ENCODE measurements around the gene ZNF488. TPM values are rescaled to one million over a fixed set of nuclear protein-coding genes. Genes with fewer than 3 reads are reported as not detected.

ZNF488 gene
- total RNA-seq, 4 donors from 2014 or later, result 0.59 to 1.1 (median 1.0) TPM; not detected in 1

- H3K9me3 ChIP-seq, result no peaks in the 10 kb centered on the region
- no peak overlapping the region for H3K27ac ChIP-seq
- H3K4me1 ChIP-seq, result no peaks in the 10 kb centered on the region
- H3K27me3 ChIP-seq, result no peaks in the 10 kb centered on the region
- no peaks in the 10 kb centered on the region for H3K36me3 ChIP-seq
- TF ChIP-seq CTCF (IDR thresholded peaks at IDR 0.05) (no peak), EP300 (IDR thresholded peaks at IDR 0.05) (no peak), POLR2A (IDR thresholded peaks at IDR 0.05) (no peak)
- no peak overlapping the region for H3K4me3 ChIP-seq
- 70 to 76% methylated on average over 15 of the region's 15 CpGs for WGBS, 2 donors
- DNase-seq (ENCODE audit: low spot score in 2 of 2), result no peak
These were observed 47.5 kb downstream of the ZNF488 start for GRCh38 chr10:47336387-47337134.

- no peaks in the 10 kb centered on the region for H3K4me1 ChIP-seq
- H3K27me3 ChIP-seq, result no peaks in the 10 kb centered on the region
- whole genome bisulfite sequencing, 2 donors, result 83 to 84% methylated on average over 5 of the region's 5 CpGs
- TF ChIP-seq EP300 (IDR thresholded peaks at IDR 0.05), result no peak
- TF ChIP-seq CTCF (IDR thresholded peaks at IDR 0.05), result no peak
- TF ChIP-seq POLR2A (IDR thresholded peaks at IDR 0.05), result no peak
- no peaks in the 10 kb centered on the region for H3K36me3 ChIP-seq
- no peak overlapping the region for H3K4me3 ChIP-seq
- H3K27ac ChIP-seq, result no peak overlapping the region
- no peaks in the 10 kb centered on the region for H3K9me3 ChIP-seq
- DNase-seq (ENCODE audit: low spot score in 2 of 2), result no peak
These were observed 48.2 kb downstream of the ZNF488 start for GRCh38 chr10:47335906-47336305.

- WGBS, 2 donors, result 75 to 80% methylated on average over 8 of the region's 8 CpGs
- Histone ChIP-seq H3K4me1 (no peaks in the 10 kb centered on the region), H3K9me3 (no peaks in the 10 kb centered on the region), H3K4me3 (no peak overlapping the region), H3K27ac (no peak overlapping the region), H3K36me3 (no peaks in the 10 kb centered on the region), H3K27me3 (no peaks in the 10 kb centered on the region)
- DNase-seq (ENCODE audit: low spot score in 2 of 2), result no peak
- no peak for TF ChIP-seq CTCF (IDR thresholded peaks at IDR 0.05)
These were observed 49.4 kb downstream of the ZNF488 start for GRCh38 chr10:47334466-47335295.

- DNase-seq (ENCODE audit: low spot score in 2 of 2), result no peak
These were observed 50.6 kb downstream of the ZNF488 start for GRCh38 chr10:47333532-47333931.

More at GRCh38 chr10:47333532-47333931, 50.6 kb downstream of the ZNF488 start:
- H3K4me3 ChIP-seq, result no peak overlapping the region
- 87 to 90% methylated on average over 6 of the region's 6 CpGs for WGBS, 2 donors
- no peaks in the 10 kb centered on the region for H3K36me3 ChIP-seq
- H3K27me3 ChIP-seq, result no peaks in the 10 kb centered on the region
- no peaks in the 10 kb centered on the region for H3K9me3 ChIP-seq
- H3K27ac ChIP-seq, result no peak overlapping the region
- TF ChIP-seq CTCF (IDR thresholded peaks at IDR 0.05), result no peak
- TF ChIP-seq EP300 (IDR thresholded peaks at IDR 0.05), result no peak
- no peak for TF ChIP-seq POLR2A (IDR thresholded peaks at IDR 0.05)
- H3K4me1 ChIP-seq, result no peaks in the 10 kb centered on the region

Measured in tibial nerve (tissue), 4 donors.